Measurements from ENCODE around the gene KIF5C. TPM values are rescaled to one million over a fixed set of nuclear protein-coding genes. Genes with fewer than 3 reads are reported as not detected.

KIF5C gene
- polyA plus RNA-seq, 1 experiment, result 0.17 TPM

DNA sequence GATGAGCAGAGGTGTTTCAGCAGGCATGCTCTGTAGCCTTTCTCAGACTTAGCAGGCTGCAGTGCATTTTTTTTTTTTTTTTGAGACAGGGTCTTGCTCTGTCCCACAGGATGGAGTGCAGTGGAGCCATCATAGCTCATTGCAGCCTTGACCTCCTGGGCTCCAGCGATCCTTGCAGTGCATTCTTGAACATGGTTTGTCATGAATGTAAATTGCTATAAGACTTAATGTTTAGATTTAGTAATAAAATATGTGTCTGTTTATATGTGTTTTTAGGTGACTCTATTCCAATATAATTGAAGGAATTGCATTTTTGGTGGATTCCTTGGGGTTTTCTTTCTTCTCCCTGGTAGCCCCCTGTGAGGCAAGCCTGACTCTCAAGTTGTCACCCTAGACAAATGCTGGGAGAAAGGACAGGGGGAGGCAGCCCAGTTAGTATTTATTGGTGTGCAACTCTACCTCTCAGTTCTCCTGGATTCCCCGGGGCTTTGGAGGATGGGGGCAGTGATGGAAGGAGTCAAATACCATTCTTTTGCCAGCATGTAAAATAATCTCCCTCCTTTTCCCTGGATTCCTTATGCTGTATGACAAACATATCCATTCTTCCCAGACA, 186.2 kb downstream of the KIF5C start:
- TF ChIP-seq, protein P1, sequence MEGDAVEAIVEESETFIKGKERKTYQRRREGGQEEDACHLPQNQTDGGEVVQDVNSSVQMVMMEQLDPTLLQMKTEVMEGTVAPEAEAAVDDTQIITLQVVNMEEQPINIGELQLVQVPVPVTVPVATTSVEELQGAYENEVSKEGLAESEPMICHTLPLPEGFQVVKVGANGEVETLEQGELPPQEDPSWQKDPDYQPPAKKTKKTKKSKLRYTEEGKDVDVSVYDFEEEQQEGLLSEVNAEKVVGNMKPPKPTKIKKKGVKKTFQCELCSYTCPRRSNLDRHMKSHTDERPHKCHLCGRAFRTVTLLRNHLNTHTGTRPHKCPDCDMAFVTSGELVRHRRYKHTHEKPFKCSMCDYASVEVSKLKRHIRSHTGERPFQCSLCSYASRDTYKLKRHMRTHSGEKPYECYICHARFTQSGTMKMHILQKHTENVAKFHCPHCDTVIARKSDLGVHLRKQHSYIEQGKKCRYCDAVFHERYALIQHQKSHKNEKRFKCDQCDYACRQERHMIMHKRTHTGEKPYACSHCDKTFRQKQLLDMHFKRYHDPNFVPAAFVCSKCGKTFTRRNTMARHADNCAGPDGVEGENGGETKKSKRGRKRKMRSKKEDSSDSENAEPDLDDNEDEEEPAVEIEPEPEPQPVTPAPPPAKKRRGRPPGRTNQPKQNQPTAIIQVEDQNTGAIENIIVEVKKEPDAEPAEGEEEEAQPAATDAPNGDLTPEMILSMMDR (IDR thresholded peaks at IDR 0.05; ENCODE audit: insufficient read depth, low read depth, low read length), result no peak
- Histone ChIP-seq H3K4me3 (ENCODE audit: low read depth, low read length) (no peak overlapping the region), H3K27me3 (ENCODE audit: control insufficient read depth, insufficient read depth, low read length) (no peaks in the 10 kb centered on the region), H3K36me3 (ENCODE audit: control insufficient read depth, insufficient read depth, low read length) (no peaks in the 10 kb centered on the region)
- no peak for DNase-seq (ENCODE audit: low read depth)
- ChIA-PET POLR2A (no interaction called here), CTCF (no interaction called here)

GRCh38 chr2:149062531-149062930, 187.5 kb downstream of the KIF5C start:
- H3K27me3 ChIP-seq (ENCODE audit: control insufficient read depth, insufficient read depth, low read length), result no peaks in the 10 kb centered on the region
- ChIA-PET CTCF (no interaction called here), POLR2A (no interaction called here)
- no peak overlapping the region for H3K4me3 ChIP-seq (ENCODE audit: low read depth, low read length)
- DNase-seq (ENCODE audit: low read depth), result no peak
- H3K36me3 ChIP-seq (ENCODE audit: control insufficient read depth, insufficient read depth, low read length), result no peaks in the 10 kb centered on the region
- TF ChIP-seq, protein P1 (IDR thresholded peaks at IDR 0.05; ENCODE audit: insufficient read depth, low read depth, low read length), result no peak

DNA sequence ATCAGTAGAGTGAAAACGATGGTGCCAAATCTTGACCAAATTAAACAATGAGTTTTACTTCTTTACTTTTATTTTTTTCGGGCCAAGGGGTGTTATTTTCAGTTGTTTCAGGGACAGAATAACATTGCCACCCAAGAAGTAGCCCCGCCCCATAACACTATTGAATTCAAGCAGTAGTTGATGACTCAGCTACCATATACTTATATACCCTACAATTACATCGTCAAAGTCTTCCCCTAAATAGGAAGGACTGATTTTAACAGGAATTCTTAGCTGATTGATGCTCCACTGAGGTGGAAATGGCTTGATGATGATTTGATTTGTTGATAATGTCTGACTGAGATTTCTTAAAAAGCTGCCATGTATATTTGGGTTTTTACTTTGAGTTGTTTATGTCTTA, 188.2 kb downstream of the KIF5C start:
- POLR2A ChIA-PET, result no interaction called here
- TF ChIP-seq, protein P1 (IDR thresholded peaks at IDR 0.05; ENCODE audit: insufficient read depth, low read depth, low read length), result no peak
- Histone ChIP-seq H3K36me3 (ENCODE audit: control insufficient read depth, insufficient read depth, low read length) (no peaks in the 10 kb centered on the region), H3K4me3 (ENCODE audit: low read depth, low read length) (no peak overlapping the region), H3K27me3 (ENCODE audit: control insufficient read depth, insufficient read depth, low read length) (no peaks in the 10 kb centered on the region)
- CTCF ChIA-PET, result no interaction called here
- no peak for DNase-seq (ENCODE audit: low read depth)

- DNase-seq (ENCODE audit: low read depth), result no peak
- Histone ChIP-seq H3K27me3 (ENCODE audit: control insufficient read depth, insufficient read depth, low read length) (no peaks in the 10 kb centered on the region), H3K36me3 (ENCODE audit: control insufficient read depth, insufficient read depth, low read length) (no peaks in the 10 kb centered on the region), H3K4me3 (ENCODE audit: low read depth, low read length) (no peak overlapping the region)
- TF ChIP-seq, protein P1 (IDR thresholded peaks at IDR 0.05; ENCODE audit: insufficient read depth, low read depth, low read length), result no peak
- ChIA-PET CTCF (no interaction called here), POLR2A (no interaction called here)
Measured at GRCh38 chr2:149064365-149064841, 189.4 kb downstream of the KIF5C start.

GRCh38 chr2:149064856-149065630, 190.0 kb downstream of the KIF5C start:
- no peak for DNase-seq (ENCODE audit: low read depth)
- Histone ChIP-seq H3K27me3 (ENCODE audit: control insufficient read depth, insufficient read depth, low read length) (no peaks in the 10 kb centered on the region), H3K36me3 (ENCODE audit: control insufficient read depth, insufficient read depth, low read length) (no peaks in the 10 kb centered on the region), H3K4me3 (ENCODE audit: low read depth, low read length) (no peak overlapping the region)
- CTCF ChIA-PET, result interaction anchor here (0.6 to 1.1 kb wide), 2 partner anchors 11 to 28 kb away, joined by 3 read pairs; no protein-coding TSS in a partner anchor
- TF ChIP-seq, protein P1 (IDR thresholded peaks at IDR 0.05; ENCODE audit: insufficient read depth, low read depth, low read length), result no peak
- POLR2A ChIA-PET, result no interaction called here
